ENCODE data around the gene DCANP1. TPM values are rescaled to one million over a fixed set of nuclear protein-coding genes. Genes with fewer than 3 reads are reported as not detected.

DCANP1 gene
- total RNA-seq, 1 experiment from 2014 or later: not detected

- no peak for TF ChIP-seq RELA (CRISPR knock-in tag; IDR thresholded peaks at IDR 0.05; ENCODE audit: borderline replicate concordance)
- no peak for TF ChIP-seq ZNF423 (CRISPR knock-in tag; IDR thresholded peaks at IDR 0.05)
These were observed 11.4 kb downstream of the DCANP1 start (continued) for GRCh38 chr5:135435467-135436330.

GRCh38 chr5:135434591-135435466 is 12.3 kb downstream of the DCANP1 start:
- Mint-ChIP-seq H3K27me3 (ENCODE audit: low read depth) (no peaks in the 10 kb centered on the region), H3K27ac (no peak overlapping the region), H3K4me3 (no peak overlapping the region), H3K9me3 (no peaks in the 10 kb centered on the region), H3K4me1 (peaks cover 9% of the 10 kb centered on the region), H3K36me3 (no peaks in the 10 kb centered on the region)
- TF ChIP-seq ZNF232 (CRISPR knock-in tag; IDR thresholded peaks at IDR 0.05): no peak
- ATAC-seq: no peak
- no peak for DNase-seq (ENCODE audit: low spot score)
- POLR2A ChIA-PET: no interaction called here
- CTCF ChIA-PET: interaction anchor here (1.1 to 1.5 kb wide), 4 partner anchors 9 to 32 kb away, joined by 4 to 7 read pairs (median 4); no protein-coding TSS in a partner anchor

GRCh38 chr5:135433681-135434426 is 13.3 kb downstream of the DCANP1 start:
- DNase-seq (ENCODE audit: low spot score) (no peak), ATAC-seq (peak; percentile 59; the same call in 1 of the 2 replicates)
- peaks cover 2% of the 10 kb centered on the region; the same call in 1 of the 2 replicates for H3K36me3 Mint-ChIP-seq
- H3K27me3 Mint-ChIP-seq (ENCODE audit: low read depth): no peaks in the 10 kb centered on the region; the same call in 1 of the 2 replicates
- H3K4me3 Mint-ChIP-seq: no peak overlapping the region
- peaks cover 9% of the 10 kb centered on the region for H3K4me1 Mint-ChIP-seq
- no peak for TF ChIP-seq FOXJ3 (CRISPR knock-in tag; IDR thresholded peaks at IDR 0.05; ENCODE audit: borderline replicate concordance)
- TF ChIP-seq MAX (CRISPR knock-in tag; IDR thresholded peaks at IDR 0.05): no peak
- TF ChIP-seq GRHL2 (CRISPR knock-in tag; IDR thresholded peaks at IDR 0.05; ENCODE audit: insufficient replicate concordance, severe bottlenecking): no peak
- TF ChIP-seq TCF7 (CRISPR knock-in tag; IDR thresholded peaks at IDR 0.05; ENCODE audit: low read depth): no peak
- TF ChIP-seq FOXP4 (CRISPR knock-in tag; IDR thresholded peaks at IDR 0.05): no peak
- no peak for TF ChIP-seq HMGA2 (CRISPR knock-in tag; IDR thresholded peaks at IDR 0.05)
- TF ChIP-seq USF2 (CRISPR knock-in tag; IDR thresholded peaks at IDR 0.05): no peak
- TF ChIP-seq PRRX2 (CRISPR knock-in tag; IDR thresholded peaks at IDR 0.05): no peak
- TF ChIP-seq ARID4B (CRISPR knock-in tag; IDR thresholded peaks at IDR 0.05; ENCODE audit: borderline replicate concordance): no peak
- no peak for TF ChIP-seq E2F5 (CRISPR knock-in tag; IDR thresholded peaks at IDR 0.05)
- TF ChIP-seq E2F4 (CRISPR knock-in tag; IDR thresholded peaks at IDR 0.05; ENCODE audit: borderline replicate concordance, low read depth): no peak
- no peak for TF ChIP-seq ELF4 (CRISPR knock-in tag; IDR thresholded peaks at IDR 0.05; ENCODE audit: low read depth)
- no peak for TF ChIP-seq TEAD1 (CRISPR knock-in tag; IDR thresholded peaks at IDR 0.05)
- no peak for TF ChIP-seq TP53 (CRISPR knock-in tag; IDR thresholded peaks at IDR 0.05)
- peaks cover 6% of the 10 kb centered on the region for H3K9me3 Mint-ChIP-seq
- CTCF ChIA-PET: interaction anchor here (1.1 to 1.5 kb wide), 3 partner anchors 8 to 33 kb away, joined by 4 to 7 read pairs (median 5); no protein-coding TSS in a partner anchor
- no peak overlapping the region for H3K27ac Mint-ChIP-seq
- POLR2A ChIA-PET: no interaction called here

Data from WTC11 (cell line).